Left renal cortex interstitium (tissue), 4 donors: ENCODE results near the gene ATP13A4. TPM values are rescaled to one million over a fixed set of nuclear protein-coding genes. Genes with fewer than 3 reads are reported as not detected.
A peak's percentile ranks its signal among the peaks of the same experiment; 100 is the strongest.

Source experiments
- DNase-seq, 4 donors: peaks; one replicate each; pipeline ENCODE4 v3.0.0-alpha.2; 2013; ENCODE audit warnings: low read depth in 4 of 4, low spot score in 2 of 4, missing footprints in 1 of 4
- polyA plus RNA-seq, 4 donors: library from polyadenylated mRNA; unstranded; fragments of 120-200 nt; gene quantifications; one replicate each; pipeline ENCODE4 v1.2.1, GENCODE V29; 2013; ENCODE audit not compliant: insufficient read length in 4 of 4

ATP13A4 gene
- polyA plus RNA-seq, 4 donors: 0.72 to 2.4 (median 1.6) TPM

DNA sequence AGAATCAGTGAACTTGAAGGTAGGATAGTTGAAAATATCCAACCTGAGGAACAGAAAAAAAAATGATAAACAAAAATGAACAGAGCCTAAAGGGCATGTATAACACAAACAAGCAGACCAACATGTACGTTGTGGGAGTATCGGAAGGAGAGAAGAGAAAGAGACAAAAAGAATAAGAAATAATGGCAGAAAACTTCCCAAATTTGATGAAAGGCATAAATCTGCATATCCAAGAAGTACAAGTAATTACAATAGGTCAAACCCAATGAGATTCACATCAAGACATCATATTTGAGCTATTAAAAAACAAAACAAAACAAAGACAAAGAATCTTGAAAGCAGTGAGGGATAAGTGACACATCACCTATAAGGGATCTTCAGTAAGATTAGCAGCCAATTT, 138.1 kb downstream of the ATP13A4 start:
- DNase-seq: no peak

DNA sequence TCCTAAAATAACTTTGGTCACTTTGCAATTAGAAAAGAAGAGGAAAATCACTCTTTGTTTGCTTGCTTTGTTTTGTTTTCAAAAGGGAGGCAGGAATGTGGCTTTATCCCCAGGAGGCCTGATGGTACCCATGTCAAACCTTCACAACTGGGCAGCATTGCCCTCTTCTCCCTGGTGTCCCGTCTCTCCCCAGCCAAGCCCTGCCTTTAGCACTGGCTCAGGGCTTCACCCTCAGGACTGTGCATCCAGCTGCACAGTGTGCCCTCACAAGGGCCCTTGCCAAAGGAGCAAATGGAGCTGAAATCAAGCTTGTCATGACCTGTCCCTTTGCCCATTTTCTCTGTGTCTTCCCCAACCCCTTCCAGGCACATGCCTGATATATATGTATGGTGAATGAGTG, 147.0 kb downstream of the ATP13A4 start:
- DNase-seq: no peak

DNA sequence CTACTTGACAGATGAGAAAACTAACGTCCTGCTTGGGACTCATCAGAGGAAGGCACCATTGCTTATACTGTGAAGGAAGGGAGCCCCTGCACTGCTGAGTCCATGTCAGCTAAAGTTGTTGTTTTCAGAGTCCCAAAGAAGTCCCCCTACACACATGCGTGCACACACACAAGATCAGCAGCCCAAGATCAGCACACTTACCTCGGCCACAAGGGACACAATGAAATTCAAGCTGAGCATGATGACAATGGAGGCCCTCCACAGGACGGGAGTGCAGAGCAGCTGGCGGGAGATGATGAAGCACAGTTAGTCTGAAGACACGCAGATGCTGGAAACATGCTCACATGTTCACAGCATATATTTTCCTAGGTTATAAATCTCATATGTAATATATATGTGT, 147.6 kb downstream of the ATP13A4 start:
- DNase-seq: no peak

DNA sequence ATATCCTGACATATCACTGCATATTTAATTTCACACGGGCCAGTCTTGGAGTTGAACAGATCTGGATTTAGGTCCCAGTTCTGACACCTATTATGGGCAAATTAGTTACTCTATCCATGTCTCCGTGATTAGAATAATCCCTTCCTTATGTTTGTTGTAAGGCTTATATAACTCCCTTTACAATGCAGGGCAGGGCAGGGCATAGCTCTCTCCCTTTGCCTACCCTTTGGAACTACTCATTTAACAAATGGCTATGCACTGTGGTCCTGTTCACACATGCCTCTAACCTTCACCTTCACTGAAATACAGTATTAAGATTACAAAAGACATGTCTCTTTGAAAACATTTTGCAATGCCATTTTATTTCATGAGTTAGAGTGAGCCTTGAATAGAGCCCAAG, 151.4 kb downstream of the ATP13A4 start:
- no peak for DNase-seq

DNA sequence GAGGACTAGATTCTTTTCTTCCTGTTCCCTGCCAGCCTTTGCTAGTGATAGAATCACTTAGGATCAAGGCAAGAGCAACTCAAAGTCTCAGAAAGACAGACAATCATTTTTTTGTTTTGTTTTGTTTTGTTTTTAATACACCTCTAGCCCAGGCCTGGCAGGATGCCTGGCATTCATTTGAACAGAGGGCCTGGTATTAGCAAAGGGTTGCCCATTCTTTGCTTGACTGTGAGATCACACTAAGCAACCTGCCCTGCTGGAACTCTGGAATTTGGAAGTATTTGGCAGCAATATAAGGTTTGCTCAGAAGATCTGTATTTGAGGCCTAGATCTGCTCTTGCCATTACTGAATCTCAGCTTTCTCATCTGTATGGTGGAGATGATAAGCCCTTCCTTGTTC, 154.4 kb downstream of the ATP13A4 start:
- DNase-seq: no peak

DNA sequence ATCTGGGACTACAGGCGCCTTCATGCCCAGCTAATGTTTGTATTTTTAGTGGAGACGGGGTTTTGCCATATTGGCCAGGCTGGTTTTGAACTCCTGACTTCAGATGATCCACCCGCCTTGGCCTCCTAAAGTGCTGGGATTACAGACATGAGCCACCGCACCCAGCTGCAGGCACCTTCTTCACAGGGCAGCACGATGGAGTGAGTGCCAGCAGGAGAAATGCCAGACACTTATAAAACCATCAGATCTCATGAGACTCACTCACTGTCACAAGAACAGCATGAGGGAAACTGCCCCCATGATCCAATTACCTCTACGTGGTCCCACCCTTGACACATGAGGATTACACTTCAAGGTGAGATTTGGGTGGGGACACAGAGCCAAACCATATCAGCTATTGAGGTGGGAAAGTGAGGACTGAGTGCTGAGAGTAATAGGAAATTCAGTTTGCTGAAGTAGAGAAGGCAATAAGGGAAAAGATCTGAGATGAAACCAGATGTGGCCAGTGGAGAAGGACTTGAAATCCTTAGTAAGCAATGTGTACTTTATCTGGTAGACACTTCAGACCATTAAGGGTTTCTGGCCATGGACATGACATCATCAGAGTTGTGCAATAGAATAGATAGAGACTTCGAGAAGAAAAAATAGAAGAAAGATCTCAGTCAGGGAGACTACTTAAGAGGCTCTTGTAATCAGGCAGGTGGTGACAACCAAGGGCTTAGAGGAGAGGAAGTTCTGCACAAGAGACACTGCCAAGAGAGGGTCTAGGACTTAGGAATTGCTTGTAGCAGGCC, 158.0 kb downstream of the ATP13A4 start:
- no peak for DNase-seq

DNA sequence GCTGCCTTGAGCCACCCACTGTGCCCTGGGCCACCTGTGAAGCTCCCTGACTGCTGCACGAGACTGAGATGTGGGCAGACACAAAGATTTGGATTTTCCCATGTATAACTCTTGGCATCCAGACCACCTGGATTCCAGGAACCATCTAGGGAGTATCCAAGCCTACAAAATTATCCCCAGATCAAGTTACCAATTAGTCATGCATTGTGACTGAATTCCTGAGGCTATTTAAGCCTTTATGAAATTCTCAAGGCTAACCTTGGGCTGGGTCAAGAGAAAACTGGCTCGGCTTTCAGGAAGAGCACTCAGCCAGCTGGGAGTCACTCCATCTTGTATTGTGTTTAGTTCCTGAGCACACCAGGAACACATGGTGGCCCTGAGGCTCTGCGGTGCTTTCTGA, 162.8 kb downstream of the ATP13A4 start:
- peak in 3 of 4 donors; percentile 10 to 43 (median 20) for DNase-seq

DNA sequence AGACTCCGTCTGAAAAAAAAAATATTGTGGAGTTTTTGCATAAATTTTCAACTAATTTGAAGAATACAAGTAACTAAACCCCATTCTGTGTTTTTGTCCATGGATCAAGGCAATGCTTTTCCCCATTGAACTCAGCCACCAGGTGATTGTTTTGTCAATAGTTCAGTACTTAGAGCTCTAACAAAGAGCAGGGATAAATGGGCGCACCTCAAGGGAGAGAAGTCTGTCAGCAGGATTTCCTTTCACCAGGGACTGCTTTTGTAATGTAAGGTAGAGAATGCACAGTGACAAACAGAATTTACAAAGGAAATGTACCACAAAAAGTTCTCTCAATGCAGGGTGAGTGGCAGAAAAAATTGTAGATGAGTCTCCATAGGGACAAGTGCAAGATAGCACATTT, 165.4 kb downstream of the ATP13A4 start:
- no peak for DNase-seq

DNA sequence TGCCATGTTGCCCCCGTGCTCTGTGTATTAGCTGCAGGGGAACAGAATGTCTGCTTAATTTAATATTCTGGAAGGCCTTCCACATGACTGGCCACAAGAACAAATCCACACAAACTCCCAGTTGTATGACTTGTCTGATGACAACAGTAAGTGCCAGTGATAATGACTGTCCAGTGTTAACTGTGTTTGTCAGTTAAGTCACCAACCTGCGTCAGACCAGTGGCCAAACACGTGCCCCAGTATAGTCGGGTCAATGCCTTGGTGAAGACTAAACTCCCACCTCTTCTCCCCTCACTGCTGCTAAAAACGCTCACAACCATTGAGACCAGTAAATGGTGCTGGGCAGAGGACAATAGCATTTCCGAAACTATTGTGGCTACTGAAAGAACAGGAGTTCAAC, 166.3 kb downstream of the ATP13A4 start:
- DNase-seq: no peak

DNA sequence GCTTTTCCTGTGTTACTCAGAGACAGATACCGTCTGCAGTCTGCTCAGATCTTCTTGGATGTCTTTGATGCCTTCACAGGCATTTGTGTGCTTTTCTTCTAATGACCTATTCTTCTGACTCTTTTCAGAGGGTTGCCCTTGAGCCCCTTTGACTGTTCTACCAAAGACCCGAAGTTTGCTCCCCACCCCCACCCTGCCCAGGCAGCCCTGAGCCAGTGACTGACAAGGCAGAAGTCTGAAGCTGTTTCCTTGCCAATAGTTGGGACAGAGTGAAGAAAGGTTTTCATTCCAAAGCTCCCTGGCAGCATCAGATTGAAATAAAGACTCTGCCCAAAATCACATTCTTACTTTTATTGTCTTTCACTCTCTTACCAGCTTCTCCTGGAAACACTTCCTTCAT, 167.1 kb downstream of the ATP13A4 start:
- no peak for DNase-seq

DNA sequence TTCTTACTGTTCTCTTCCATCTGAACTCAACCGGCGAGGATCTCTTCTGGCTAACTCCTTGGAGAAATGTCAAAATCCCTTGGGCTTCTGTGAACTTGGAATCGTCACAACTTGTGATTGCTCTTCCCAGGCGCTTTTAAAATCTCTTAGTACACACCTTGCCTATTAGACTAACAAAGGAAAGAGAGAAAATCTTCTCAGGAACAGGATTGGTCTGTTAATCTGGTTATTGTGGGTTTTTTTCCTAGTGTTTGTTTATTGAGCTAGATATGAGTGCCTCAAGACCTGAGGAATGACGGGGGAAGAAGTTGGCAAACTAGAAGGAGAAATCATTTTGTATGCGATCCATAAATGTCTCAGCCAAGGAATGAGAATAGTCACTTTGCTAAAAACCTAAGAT, 176.0 kb downstream of the ATP13A4 start, which contains the start of gene ATP13A5:
Gene ATP13A5, minus strand, starts transcription at position 48 of the 400 bp plus-strand sequence. Its CDS starts 28 bp downstream, at position 20.
- no peak for DNase-seq

DNA sequence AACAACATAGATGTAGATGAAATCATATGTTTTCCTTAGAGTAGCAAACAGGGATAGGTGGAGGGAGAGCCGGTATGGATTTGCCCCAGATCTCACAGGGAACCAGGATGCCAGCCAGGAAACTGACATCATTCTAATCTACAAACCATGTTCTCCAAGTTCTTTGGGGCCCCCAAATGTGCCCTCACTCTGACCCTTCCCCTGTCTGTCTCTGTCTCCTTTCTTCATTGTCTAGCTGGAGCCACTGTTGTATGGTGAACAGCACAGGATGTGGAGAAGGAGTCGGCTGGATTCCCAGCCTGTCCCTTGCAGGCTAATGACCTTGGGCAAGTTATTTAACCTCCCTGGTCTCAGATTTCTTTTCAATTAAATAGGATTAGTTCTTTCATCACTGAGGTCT, 177.1 kb downstream of the ATP13A4 start:
- no peak for DNase-seq

DNA sequence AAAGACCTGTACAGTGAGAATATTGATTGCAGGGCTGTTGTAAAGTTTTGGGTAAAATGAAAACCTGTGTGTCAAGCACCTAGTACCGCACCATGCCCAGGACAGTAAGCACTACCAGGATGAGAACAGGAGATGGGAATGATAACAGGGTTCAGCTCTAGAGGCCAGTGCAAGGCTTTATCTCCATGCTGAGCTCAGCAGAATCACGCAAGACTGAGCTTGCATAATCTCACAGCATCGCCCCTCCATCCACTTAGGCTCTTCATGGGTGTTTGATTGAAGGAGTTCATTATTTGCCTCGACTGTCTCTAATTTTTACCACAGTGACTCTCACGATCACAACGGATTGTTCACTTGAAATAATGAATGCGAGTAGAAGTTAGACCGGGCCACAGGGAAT, 179.1 kb downstream of the ATP13A4 start:
- DNase-seq: no peak

DNA sequence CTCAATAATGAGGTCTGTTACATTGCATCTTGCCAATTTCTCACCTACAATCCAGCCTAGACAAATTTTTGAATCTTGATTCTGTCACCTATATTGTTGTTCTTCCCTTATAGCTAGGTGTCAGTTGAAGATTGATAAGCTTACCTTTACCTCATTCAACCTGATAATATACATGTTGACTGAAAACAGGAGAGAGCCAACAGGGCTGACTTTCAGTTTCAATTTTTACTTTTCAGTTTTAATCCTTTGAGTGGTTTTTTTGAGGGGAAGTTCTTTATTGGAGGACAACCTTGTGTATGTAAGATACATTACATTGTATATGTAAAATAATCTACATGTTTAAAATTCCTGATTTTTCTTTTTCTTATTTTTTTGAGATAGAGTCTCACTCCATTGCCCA, 181.9 kb downstream of the ATP13A4 start:
- DNase-seq: no peak

DNA sequence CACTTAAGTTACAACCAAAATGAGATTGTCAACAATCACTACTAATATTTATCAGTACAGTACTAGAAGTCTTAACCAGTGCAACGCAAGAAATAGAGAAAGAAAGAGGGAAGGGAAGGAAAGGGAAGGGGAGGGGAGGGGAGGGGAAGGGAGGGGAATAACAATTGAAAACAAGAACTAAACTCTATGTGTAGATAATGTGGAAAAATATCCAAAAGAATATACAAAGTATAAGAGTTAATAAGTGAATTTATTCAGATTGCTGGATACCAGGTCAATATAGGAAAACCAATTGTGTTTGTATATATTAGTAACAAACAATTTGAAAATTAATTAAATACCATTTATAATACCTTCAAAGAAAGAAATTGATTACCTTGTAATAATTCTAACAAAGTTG, 186.8 kb downstream of the ATP13A4 start:
- no peak for DNase-seq

DNA sequence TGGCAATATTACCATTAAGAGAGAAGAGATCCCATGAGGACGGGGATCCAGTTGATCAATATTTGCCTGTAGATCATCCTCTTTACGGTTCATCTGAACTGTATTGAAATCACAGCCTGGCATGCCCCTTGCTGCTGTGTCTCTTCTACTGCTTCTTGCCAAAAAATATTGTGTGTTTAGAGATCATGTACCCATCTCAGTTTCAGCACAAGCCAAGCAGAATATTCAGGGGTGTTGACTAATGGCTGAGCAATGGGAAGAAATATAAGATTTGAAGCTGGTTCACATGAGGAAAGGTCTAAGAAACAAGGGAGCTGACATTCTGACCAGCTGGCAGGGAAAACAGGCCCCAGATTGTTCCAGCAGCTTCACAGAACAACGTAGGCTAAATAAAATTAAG, 197.4 kb downstream of the ATP13A4 start:
- no peak for DNase-seq

DNA sequence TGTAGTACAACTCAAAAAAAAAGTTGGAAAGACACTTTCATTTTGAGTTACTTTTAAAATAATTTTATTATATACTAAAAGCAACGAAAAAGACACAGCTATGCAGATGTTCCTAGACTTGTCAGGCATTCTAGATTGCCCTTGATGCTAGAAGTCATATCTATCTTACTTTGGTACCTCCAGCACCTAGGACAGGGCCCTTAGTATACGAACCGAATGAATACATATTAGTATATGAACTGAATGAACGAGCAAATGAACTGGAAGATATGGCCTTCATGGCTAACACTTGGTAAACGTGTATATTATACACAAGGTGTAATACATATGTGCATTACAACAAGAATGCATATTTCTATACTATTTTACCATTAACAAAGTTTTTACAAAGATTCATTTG, 200.3 kb downstream of the ATP13A4 start:
- DNase-seq: no peak

Other genes starting within 250 kb of the ATP13A4 start
- gene ATP13A5, start 176.1 kb downstream of the ATP13A4 start, polyA plus RNA-seq: under 1 TPM in 2 of 4 donors, not detected in 2; 0.17 to 0.24 TPM
- gene OPA1, start 38.3 kb upstream of the ATP13A4 start, polyA plus RNA-seq: 10 to 100 TPM; 53.3 to 75.6 (median 62.5) TPM